Epithelial cell of proximal tubule (primary cell): ENCODE measurements around the gene LRRC59. TPM values are rescaled to one million over a fixed set of nuclear protein-coding genes. Genes with fewer than 3 reads are reported as not detected.

Experiments
- DNase-seq: peaks from one replicate; pipeline ENCODE4 v3.0.0-alpha.2; 2011; ENCODE audit warnings: low read depth
- H3K4me3 ChIP-seq: 2 replicates; pipeline ENCODE4 v1.5.1; 2011; ENCODE audit warnings: low read depth, mild to moderate bottlenecking, low read length
- CTCF ChIP-seq: conservative IDR thresholded peaks from 2 replicates; pipeline ENCODE4 v1.5.1; 2012; ENCODE audit warnings: low read depth, mild to moderate bottlenecking, low read length
- total RNA-seq: library from RNA; depleted of rRNA; stranded (reverse); fragments of >200 nt; gene quantifications from 2 replicates; pipeline ENCODE4 v1.2.3, GENCODE V29; 2015

The LRRC59 gene
- total RNA-seq, 1 donor from 2014 or later, result 147 TPM

- no peak overlapping the region for H3K4me3 ChIP-seq
- DNase-seq, result no peak
- no peak for TF ChIP-seq CTCF
These were observed 15.4 kb downstream of the LRRC59 start for GRCh38 chr17:50381920-50382319.

- no peak for TF ChIP-seq CTCF
- H3K4me3 ChIP-seq, result no peak overlapping the region
- no peak for DNase-seq
These were observed 16.0 kb downstream of the LRRC59 start for GRCh38 chr17:50381260-50381815.

GRCh38 chr17:50380369-50381259, 16.7 kb downstream of the LRRC59 start:
- no peak for DNase-seq
- H3K4me3 ChIP-seq, result no peak overlapping the region
- peak; percentile 41 for TF ChIP-seq CTCF

GRCh38 chr17:50379351-50380132, 17.8 kb downstream of the LRRC59 start:
- no peak for TF ChIP-seq CTCF
- H3K4me3 ChIP-seq, result no peak overlapping the region
- DNase-seq, result no peak

- TF ChIP-seq CTCF, result no peak
- no peak overlapping the region for H3K4me3 ChIP-seq
- no peak for DNase-seq
These were observed 21.3 kb downstream of the LRRC59 start for GRCh38 chr17:50375858-50376538.

GRCh38 chr17:50373705-50374104, 23.6 kb downstream of the LRRC59 start:
- DNase-seq, result no peak
- TF ChIP-seq CTCF, result no peak
- peak overlapping the region; percentile 89 for H3K4me3 ChIP-seq
